Mammary epithelial cell (primary cell): ENCODE results near the gene VIPR2.

Source experiments
- EZH2 ChIP-seq: IDR thresholded peaks from 2 replicates; pipeline ENCODE4 v1.6.1; 2012; ENCODE audit warnings: low read length, inconsistent platforms, borderline replicate concordance
- TF ChIP-seq, protein P1 (sequence below), 2 donors: IDR thresholded peaks in 1 of 2; conservative IDR thresholded peaks in 1 of 2; 2 replicates each; pipeline ENCODE4 v1.5.1; 2011 to 2012; ENCODE audit warnings: inconsistent platforms in 2 of 2, low read length in 2 of 2, mild to moderate bottlenecking in 2 of 2, control low read depth in 1 of 2, low read depth in 1 of 2; ENCODE audit not compliant: insufficient read depth in 1 of 2; ENCODE audit errors: extremely low read depth in 1 of 2

DNA sequence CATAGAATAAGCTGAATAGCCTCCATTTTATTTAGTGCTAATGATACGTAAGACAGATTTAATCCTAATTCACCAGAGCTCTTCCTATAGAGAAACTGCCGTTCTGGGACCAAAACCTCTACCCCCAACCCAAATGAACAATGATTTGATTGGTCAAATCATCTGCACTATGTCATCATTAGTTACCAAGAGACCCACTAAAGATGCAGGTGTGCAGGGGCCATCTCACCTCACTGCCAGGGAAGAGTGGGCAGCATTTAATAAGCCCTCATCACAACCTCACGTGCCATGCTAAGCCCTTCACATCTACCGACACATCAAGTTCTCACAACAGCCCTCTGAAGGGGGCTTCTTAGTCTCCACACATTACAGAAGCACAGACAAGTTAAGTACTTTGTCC lies 87.0 kb downstream of the VIPR2 start:
- TF ChIP-seq, protein P1, sequence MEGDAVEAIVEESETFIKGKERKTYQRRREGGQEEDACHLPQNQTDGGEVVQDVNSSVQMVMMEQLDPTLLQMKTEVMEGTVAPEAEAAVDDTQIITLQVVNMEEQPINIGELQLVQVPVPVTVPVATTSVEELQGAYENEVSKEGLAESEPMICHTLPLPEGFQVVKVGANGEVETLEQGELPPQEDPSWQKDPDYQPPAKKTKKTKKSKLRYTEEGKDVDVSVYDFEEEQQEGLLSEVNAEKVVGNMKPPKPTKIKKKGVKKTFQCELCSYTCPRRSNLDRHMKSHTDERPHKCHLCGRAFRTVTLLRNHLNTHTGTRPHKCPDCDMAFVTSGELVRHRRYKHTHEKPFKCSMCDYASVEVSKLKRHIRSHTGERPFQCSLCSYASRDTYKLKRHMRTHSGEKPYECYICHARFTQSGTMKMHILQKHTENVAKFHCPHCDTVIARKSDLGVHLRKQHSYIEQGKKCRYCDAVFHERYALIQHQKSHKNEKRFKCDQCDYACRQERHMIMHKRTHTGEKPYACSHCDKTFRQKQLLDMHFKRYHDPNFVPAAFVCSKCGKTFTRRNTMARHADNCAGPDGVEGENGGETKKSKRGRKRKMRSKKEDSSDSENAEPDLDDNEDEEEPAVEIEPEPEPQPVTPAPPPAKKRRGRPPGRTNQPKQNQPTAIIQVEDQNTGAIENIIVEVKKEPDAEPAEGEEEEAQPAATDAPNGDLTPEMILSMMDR (conservative IDR thresholded peaks at IDR 0.05 in 1 of 2, IDR thresholded peaks at IDR 0.05 in 1 of 2; ENCODE audit: extremely low read depth in 1 of 2, insufficient read depth in 1 of 2, low read depth in 1 of 2, low read length in 2 of 2): no peak
- no peak for TF ChIP-seq EZH2
